Trophoblast cell (in vitro differentiated cells and primary cell): ENCODE measurements around the gene GDI2.
"Not testable (repeated sequence)": the region's sequence is repeated elsewhere in the genome, so short reads cannot be mapped to it uniquely, and the experiment has no call there.

Source experiments
- DNase-seq, 2 donors: peaks; one replicate each; pipeline ENCODE4 v3.0.0-alpha.2; 2016
- H2AFZ ChIP-seq: 2 replicates; pipeline ENCODE4 v1.6.1; 2013; ENCODE audit warnings: low read length, moderate library complexity, mild to moderate bottlenecking; ENCODE audit not compliant: insufficient read depth, poor library complexity
- H2AK5ac ChIP-seq: 2 replicates; pipeline ENCODE4 v1.6.1; 2013; ENCODE audit warnings: mild to moderate bottlenecking, low read length
- H2BK120ac ChIP-seq: 2 replicates; pipeline ENCODE4 v1.6.1; 2013; ENCODE audit warnings: low read length, mild to moderate bottlenecking, moderate library complexity; ENCODE audit not compliant: insufficient read depth, poor library complexity
- H2BK12ac ChIP-seq: 2 replicates; pipeline ENCODE4 v1.6.1; 2013; ENCODE audit warnings: mild to moderate bottlenecking, low read length, moderate library complexity
- H2BK5ac ChIP-seq: 2 replicates; pipeline ENCODE4 v1.6.1; 2013; ENCODE audit warnings: low read length, low read depth, moderate library complexity, mild to moderate bottlenecking; ENCODE audit not compliant: poor library complexity
- H3K14ac ChIP-seq: 2 replicates; pipeline ENCODE4 v1.6.1; 2013; ENCODE audit warnings: mild to moderate bottlenecking, low read length
- H3K18ac ChIP-seq: 2 replicates; pipeline ENCODE4 v1.6.1; 2013; ENCODE audit warnings: mild to moderate bottlenecking, low read length
- H3K23ac ChIP-seq: 2 replicates; pipeline ENCODE4 v1.6.1; 2013; ENCODE audit warnings: low read length
- H3K27ac ChIP-seq: 2 replicates; pipeline ENCODE4 v1.5.1; 2013; ENCODE audit warnings: low read depth, mild to moderate bottlenecking, inconsistent platforms, low read length, moderate library complexity
- H3K27me3 ChIP-seq: 2 replicates; pipeline ENCODE4 v1.6.1; 2013; ENCODE audit warnings: inconsistent platforms, mild to moderate bottlenecking, low read length, moderate library complexity; ENCODE audit not compliant: insufficient read depth
- H3K36me3 ChIP-seq, 2 experiments: 1 replicate in 1 of 2; 2 replicates in 1 of 2; pipeline ENCODE4 v1.6.1; 2013; ENCODE audit warnings: low read length in 2 of 2, mild to moderate bottlenecking in 2 of 2, moderate library complexity in 1 of 2; ENCODE audit not compliant: insufficient read depth in 2 of 2, control insufficient read depth in 1 of 2
- H3K4ac ChIP-seq: 2 replicates; pipeline ENCODE4 v1.6.1; 2013; ENCODE audit warnings: low read depth, mild to moderate bottlenecking, low read length, moderate library complexity
- H3K4me1 ChIP-seq, 2 experiments: 1 replicate in 1 of 2; 2 replicates in 1 of 2; pipeline ENCODE4 v1.6.1; 2013; ENCODE audit warnings: low read length in 2 of 2, mild to moderate bottlenecking in 2 of 2, moderate library complexity in 1 of 2; ENCODE audit not compliant: insufficient read depth in 2 of 2, control insufficient read depth in 1 of 2
- H3K4me2 ChIP-seq: 2 replicates; pipeline ENCODE4 v1.6.1; 2013; ENCODE audit warnings: inconsistent platforms, mild to moderate bottlenecking, low read length, moderate library complexity
- H3K4me3 ChIP-seq: 2 replicates; pipeline ENCODE4 v1.5.1; 2013; ENCODE audit warnings: mild to moderate bottlenecking, low read depth, low read length, inconsistent platforms
- H3K79me1 ChIP-seq: one replicate; pipeline ENCODE4 v1.6.1; 2013; ENCODE audit warnings: low read length
- H3K79me2 ChIP-seq: 2 replicates; pipeline ENCODE4 v1.6.1; 2013; ENCODE audit warnings: low read length, mild to moderate bottlenecking; ENCODE audit not compliant: control insufficient read depth, insufficient read depth, poor library complexity
- H3K9ac ChIP-seq: 2 replicates; pipeline ENCODE4 v1.6.1; 2013; ENCODE audit warnings: mild to moderate bottlenecking, low read length
- H3K9me3 ChIP-seq: 2 replicates; pipeline ENCODE4 v1.6.1; 2013; ENCODE audit warnings: low read depth, mild to moderate bottlenecking, control low read depth, inconsistent platforms, low read length; ENCODE audit not compliant: insufficient read depth
- H4K12ac ChIP-seq: 2 replicates; pipeline ENCODE4 v1.6.1; 2013; ENCODE audit warnings: low read depth, mild to moderate bottlenecking, low read length, moderate library complexity
- H4K8ac ChIP-seq: 2 replicates; pipeline ENCODE4 v1.6.1; 2013; ENCODE audit warnings: low read depth, mild to moderate bottlenecking, low read length, moderate library complexity
- H4K91ac ChIP-seq: one replicate; pipeline ENCODE4 v1.6.1; 2013; ENCODE audit warnings: low read depth, mild to moderate bottlenecking, low read length, moderate library complexity
- WGBS: extraction: QIAGEN DNeasy Blood & Tissue Kit; methylation state at CpG from one replicate; pipeline ENCODE4 v1.1.7; 2013; ENCODE audit warnings: missing lambda C conversion rate; ENCODE audit not compliant: insufficient read length, insufficient coverage; ENCODE audit errors: extremely low coverage; 5-methylcytosine and 5-hydroxymethylcytosine counted together

The GDI2 gene

DNA sequence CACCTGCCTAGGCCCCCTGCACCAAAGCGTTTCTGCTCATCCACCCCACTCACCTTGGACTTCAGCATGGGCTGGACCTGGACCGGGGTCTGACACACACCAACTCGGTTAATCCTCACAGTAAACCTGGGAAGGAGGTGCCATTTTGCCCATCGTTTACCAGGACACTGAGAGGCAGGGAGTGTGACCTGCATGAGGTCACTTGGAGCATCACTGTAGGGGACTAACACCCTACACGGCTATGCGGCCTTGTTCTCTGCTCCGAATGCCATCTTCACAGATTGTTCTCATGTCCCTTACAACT is 43.4 kb upstream of the GDI2 start:
- Histone ChIP-seq H2AK5ac (no peak overlapping the region), H2AFZ (no peak overlapping the region), H2BK5ac (no peak overlapping the region), H2BK12ac (no peak overlapping the region), H3K9me3 (no peaks in the 10 kb centered on the region), H4K91ac (no peak overlapping the region), H3K18ac (no peak overlapping the region), H3K4me2 (no peak overlapping the region), H3K14ac (no peak overlapping the region), H4K8ac (no peak overlapping the region), H2BK120ac (no peak overlapping the region), H3K4me1 (no peaks in the 10 kb centered on the region), H3K23ac (peak overlapping the region; percentile 67), H3K4ac (no peak overlapping the region), H3K27me3 (no peaks in the 10 kb centered on the region), H3K79me2 (no peaks in the 10 kb centered on the region), H3K79me1 (no peaks in the 10 kb centered on the region), H4K12ac (no peak overlapping the region), H3K27ac (no peak overlapping the region), H3K36me3 (no peaks in the 10 kb centered on the region), H3K4me3 (no peak overlapping the region), H3K9ac (no peak overlapping the region)
- no peak for DNase-seq
- no CpG with 5 or more reads among the region's 7 CpGs for WGBS

GRCh38 chr10:5855979-5856700 is 42.9 kb upstream of the GDI2 start:
- WGBS, result no CpG with 5 or more reads among the region's 18 CpGs

GRCh38 chr10:5854131-5854475 is 40.9 kb upstream of the GDI2 start:
- no peak overlapping the region for H2AK5ac ChIP-seq
- no peak overlapping the region for H2AFZ ChIP-seq
- WGBS, result no CpG with 5 or more reads among the region's 5 CpGs
- no peaks in the 10 kb centered on the region for H3K79me1 ChIP-seq
- no peak overlapping the region for H2BK5ac ChIP-seq
- H3K27ac ChIP-seq, result no peak overlapping the region
- H3K27me3 ChIP-seq, result no peaks in the 10 kb centered on the region
- H4K91ac ChIP-seq, result no peak overlapping the region
- no peaks in the 10 kb centered on the region for H3K4me1 ChIP-seq
- no peak overlapping the region for H3K4me3 ChIP-seq
- no peaks in the 10 kb centered on the region for H3K79me2 ChIP-seq
- no peak overlapping the region for H2BK12ac ChIP-seq
- DNase-seq, result no peak
- no peak overlapping the region for H3K9ac ChIP-seq
- H3K4me2 ChIP-seq, result no peak overlapping the region
- no peak overlapping the region for H3K18ac ChIP-seq
- H4K8ac ChIP-seq, result no peak overlapping the region
- no peak overlapping the region for H2BK120ac ChIP-seq
- H3K9me3 ChIP-seq, result no peaks in the 10 kb centered on the region
- H3K4ac ChIP-seq, result no peak overlapping the region
- no peaks in the 10 kb centered on the region for H3K36me3 ChIP-seq
- H4K12ac ChIP-seq, result no peak overlapping the region
- no peak overlapping the region for H3K14ac ChIP-seq
- no peak overlapping the region for H3K23ac ChIP-seq

More at GRCh38 chr10:5855979-5856700, 42.9 kb upstream of the GDI2 start:
- H2BK120ac ChIP-seq, result no peak overlapping the region
- H3K9me3 ChIP-seq, result no peaks in the 10 kb centered on the region
- no peak overlapping the region for H3K14ac ChIP-seq
- H3K27ac ChIP-seq, result no peak overlapping the region
- H3K4me1 ChIP-seq, result no peaks in the 10 kb centered on the region
- H2AK5ac ChIP-seq, result no peak overlapping the region
- H3K18ac ChIP-seq, result no peak overlapping the region
- H4K91ac ChIP-seq, result no peak overlapping the region
- H3K4me2 ChIP-seq, result no peak overlapping the region
- H2BK12ac ChIP-seq, result no peak overlapping the region
- no peak overlapping the region for H4K12ac ChIP-seq
- H3K27me3 ChIP-seq, result no peaks in the 10 kb centered on the region
- no peaks in the 10 kb centered on the region for H3K79me2 ChIP-seq
- no peaks in the 10 kb centered on the region for H3K79me1 ChIP-seq
- no peak overlapping the region for H2AFZ ChIP-seq
- no peak overlapping the region for H3K9ac ChIP-seq
- no peak overlapping the region for H4K8ac ChIP-seq
- no peaks in the 10 kb centered on the region for H3K36me3 ChIP-seq
- no peak overlapping the region for H2BK5ac ChIP-seq
- no peak for DNase-seq
- no peak overlapping the region for H3K23ac ChIP-seq
- no peak overlapping the region for H3K4me3 ChIP-seq
- no peak overlapping the region for H3K4ac ChIP-seq

GRCh38 chr10:5846667-5847066 is 33.4 kb upstream of the GDI2 start:
- not testable (repeated sequence) for H3K79me1 ChIP-seq, H3K27me3 ChIP-seq, H4K12ac ChIP-seq, H2BK5ac ChIP-seq, H3K9me3 ChIP-seq, H2BK12ac ChIP-seq, H3K4me2 ChIP-seq, H4K91ac ChIP-seq, H3K27ac ChIP-seq, H3K4ac ChIP-seq, H3K36me3 ChIP-seq, H3K4me1 ChIP-seq, H2AFZ ChIP-seq, H3K23ac ChIP-seq, H3K18ac ChIP-seq, H3K4me3 ChIP-seq, H2BK120ac ChIP-seq, H4K8ac ChIP-seq, H3K79me2 ChIP-seq, H3K14ac ChIP-seq, H3K9ac ChIP-seq, H2AK5ac ChIP-seq
- WGBS, result no CpG with 5 or more reads among the region's 4 CpGs
- peak; percentile 50 to 82 for DNase-seq
